HG02884 (cell line): ENCODE results near the gene BEST1.

ENCODE experiments used
- ATAC-seq: cut with Tn5 transposase; IDR thresholded peaks from one replicate; pipeline ENCODE4 v1.9.1; 2021; ENCODE audit warnings: mild to moderate bottlenecking, moderate library complexity; ENCODE audit not compliant: unreplicated experiment

BEST1 gene

DNA sequence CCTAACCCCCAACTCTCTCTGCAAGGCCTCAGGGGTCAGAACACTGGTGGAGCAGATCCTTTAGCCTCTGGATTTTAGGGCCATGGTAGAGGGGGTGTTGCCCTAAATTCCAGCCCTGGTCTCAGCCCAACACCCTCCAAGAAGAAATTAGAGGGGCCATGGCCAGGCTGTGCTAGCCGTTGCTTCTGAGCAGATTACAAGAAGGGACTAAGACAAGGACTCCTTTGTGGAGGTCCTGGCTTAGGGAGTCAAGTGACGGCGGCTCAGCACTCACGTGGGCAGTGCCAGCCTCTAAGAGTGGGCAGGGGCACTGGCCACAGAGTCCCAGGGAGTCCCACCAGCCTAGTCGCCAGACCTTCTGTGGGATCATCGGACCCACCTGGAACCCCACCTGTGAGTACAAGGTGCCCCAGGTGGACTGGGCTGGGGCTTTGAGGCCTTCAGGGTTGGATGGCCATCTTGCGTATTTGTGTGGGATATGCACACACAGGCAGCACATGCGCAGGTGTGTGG is at the start of gene BEST1:
TSS of gene BEST1 (plus strand) at position 317 of the 513 bp plus-strand sequence. CDS start 1,456 bp downstream, outside the sequence.
- ATAC-seq, result no peak

DNA sequence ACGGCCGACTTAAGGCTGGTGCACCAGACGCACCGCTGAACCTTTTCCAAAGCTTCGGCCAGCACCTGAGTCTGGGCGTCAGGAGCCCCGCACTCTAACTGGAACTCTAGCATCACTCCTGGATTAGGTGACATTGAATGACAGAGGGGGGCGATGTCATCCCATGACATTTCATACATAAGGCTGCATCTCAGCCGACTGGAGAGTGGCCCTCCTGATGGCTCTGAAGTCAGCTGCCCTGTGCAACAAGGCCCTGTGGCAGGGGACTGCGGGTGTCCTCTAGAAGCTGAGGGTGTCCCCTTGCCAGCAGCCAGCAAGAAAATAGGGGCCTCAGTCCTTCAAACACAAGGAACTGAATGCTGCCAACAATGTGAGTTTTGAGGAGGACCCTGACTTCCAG is 48.8 kb upstream of the BEST1 start:
- ATAC-seq, result no peak

DNA sequence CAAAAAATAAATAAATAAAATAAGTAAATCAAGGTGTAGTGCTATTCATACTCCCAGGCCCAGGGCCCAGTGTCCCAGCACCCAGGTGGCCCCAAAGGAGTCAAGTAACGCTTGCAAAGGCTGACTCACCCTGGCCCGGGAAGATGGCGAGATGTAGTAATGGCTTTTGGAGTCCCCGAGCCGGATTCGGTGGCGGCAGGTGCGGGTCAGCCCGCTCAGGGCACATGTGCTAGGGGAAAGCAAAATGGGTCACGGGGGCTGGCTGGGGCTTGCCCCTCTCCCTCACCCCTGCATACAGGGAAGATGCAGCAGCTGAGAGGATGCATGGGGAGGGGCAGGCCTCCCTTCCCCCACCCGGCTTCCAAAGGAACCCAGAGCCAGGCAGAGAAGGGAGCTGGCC is 47.8 kb upstream of the BEST1 start:
- ATAC-seq, result no peak

DNA sequence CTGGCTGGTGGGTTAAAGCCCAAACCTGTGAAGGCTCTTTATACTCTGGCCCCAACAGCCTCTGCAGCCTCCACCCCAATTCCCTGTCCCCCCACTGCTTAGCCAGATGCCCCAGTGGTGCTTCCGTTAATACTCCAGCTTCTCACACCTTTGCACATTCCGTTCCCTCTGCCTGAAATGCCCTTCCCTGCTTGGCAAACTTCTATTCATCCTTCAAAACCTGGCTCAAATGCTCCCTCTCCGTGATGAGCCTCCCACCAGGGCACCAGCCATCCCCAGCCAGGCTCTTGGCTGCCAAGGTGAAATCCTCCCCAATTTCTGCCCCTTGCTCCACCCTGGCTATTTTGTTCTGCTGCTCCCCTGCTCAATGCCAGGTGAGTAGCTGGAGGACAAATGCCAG is 46.3 kb upstream of the BEST1 start:
- ATAC-seq, result no peak

DNA sequence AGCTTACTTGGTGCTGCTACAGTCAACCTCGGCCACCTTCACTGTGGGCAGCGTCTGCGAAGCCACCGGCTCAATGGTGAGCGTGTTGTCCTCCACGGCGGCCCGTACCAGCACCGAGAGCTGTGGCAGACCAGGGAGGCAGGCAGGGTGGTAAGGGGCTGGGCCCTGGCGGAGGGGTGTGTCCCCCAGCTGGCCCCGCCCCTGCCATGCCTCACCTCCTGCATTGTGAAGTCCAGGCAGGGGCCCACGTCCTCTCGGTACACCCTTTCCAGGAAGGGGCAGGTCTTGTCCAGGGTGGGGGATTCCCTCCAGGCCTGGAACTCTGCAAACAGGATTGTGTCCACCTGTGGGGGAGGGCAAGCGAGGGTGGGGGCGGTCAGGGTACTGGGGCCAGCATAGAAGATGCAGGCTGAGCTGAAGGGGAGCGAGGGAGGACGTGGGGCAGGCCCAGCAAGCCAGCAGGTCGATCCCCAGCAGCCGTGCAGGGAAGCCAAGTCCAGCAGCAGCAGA is 45.6 kb upstream of the BEST1 start:
- no peak for ATAC-seq

DNA sequence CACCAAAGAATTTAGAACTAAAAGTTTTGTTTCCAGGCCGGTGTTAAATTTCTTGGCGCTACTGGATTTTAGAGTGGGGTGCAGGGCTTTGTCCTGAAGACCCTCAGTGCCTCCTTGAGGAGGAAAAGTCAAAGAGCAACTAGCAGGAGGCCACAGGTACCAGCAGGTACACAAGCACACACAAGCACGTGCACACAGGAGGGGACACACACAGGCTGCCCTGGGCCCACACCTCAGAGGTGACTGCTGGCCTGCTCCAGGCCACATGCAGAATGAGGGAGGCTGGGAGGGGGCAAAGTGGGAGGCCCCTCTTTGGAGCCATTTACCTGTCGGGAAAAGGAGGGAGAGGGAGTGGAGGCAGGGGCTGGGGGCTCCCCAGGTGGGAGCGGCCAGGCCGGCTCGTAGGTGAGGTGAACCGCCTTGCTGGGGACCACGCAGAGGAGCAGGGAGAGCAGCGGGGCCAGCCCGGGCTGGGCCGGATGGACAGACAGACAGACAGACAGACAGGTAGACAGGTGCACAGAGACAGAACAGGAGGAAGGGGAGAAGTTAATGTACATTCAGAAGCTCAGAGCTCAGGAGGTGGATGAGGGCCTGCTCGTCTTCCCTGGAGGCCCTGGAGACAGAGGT is 45.0 kb upstream of the BEST1 start:
- no peak for ATAC-seq

DNA sequence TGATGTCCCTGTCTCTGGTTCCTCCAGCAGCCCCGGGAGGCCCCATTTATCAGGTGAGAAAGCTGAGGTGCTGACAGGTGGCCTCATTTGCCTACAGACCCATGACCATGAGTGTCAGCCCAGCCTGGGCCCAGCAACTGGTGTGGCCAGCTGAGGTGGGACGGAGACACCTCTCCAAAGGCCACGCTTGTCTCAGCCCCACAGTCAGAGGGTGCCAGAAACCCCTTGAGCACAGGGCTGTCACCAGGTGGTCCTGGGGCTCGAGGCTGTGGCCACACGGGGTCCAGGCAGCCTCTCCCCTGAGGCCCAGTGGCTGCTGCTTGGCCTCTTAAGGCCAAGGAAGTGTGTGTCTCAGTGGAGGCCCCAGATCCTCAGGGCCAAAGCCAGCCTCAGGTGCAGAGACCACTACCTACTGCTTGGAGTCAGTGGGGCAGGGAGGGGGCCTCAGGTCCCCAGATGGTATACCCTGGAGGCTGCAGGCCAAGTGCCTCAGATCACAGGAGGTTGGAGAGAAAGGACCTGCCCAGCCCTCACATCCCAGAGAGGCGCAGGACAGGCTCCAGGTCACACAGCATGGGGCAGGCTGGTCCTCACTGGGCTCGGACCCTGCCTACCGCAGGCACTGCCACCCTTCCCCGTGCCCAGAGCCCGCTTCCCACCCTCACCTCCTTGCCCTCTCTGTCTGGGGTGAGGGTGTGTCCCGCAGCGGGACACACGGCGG is 44.2 kb upstream of the BEST1 start:
- ATAC-seq, result no peak

DNA sequence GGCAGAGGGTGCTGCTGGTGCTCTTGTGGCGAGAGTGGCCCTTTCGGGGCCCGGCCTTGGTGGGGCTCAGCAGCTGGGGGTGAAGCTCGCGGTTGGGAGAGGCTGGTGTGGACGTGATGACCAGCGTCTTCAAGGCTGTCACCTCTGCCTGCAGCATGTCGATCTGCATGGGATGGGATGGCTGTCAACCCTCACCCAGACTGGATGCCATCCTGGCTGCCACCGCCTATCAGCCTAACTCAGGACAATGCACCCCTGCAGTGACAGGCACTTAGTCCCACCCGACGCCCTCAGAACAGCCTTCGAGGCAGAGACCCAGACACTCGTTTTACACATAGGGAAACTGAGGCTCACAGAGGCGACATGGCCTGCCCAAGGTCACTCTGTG is 43.6 kb upstream of the BEST1 start:
- no peak for ATAC-seq

DNA sequence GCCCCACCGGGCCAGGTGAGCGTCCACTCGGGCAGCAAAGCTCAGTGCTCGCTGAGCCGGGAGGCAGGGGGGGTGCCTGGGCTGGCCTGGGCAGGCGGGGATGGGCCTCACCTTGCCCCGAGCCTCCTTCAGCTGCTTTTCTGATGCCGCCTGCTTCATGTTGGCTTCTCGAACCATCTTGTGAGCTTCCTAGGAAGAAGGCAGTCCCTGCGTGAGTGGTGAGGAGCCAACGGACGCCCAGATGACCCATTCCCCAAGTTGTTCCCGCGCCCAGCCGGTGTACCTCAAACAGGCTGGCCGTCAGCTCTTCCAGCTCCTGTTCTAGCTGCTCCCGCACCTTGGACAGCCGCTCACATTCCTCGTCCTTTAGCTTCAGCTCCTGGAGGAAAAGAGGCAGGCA is 42.9 kb upstream of the BEST1 start:
- ATAC-seq, result no peak

DNA sequence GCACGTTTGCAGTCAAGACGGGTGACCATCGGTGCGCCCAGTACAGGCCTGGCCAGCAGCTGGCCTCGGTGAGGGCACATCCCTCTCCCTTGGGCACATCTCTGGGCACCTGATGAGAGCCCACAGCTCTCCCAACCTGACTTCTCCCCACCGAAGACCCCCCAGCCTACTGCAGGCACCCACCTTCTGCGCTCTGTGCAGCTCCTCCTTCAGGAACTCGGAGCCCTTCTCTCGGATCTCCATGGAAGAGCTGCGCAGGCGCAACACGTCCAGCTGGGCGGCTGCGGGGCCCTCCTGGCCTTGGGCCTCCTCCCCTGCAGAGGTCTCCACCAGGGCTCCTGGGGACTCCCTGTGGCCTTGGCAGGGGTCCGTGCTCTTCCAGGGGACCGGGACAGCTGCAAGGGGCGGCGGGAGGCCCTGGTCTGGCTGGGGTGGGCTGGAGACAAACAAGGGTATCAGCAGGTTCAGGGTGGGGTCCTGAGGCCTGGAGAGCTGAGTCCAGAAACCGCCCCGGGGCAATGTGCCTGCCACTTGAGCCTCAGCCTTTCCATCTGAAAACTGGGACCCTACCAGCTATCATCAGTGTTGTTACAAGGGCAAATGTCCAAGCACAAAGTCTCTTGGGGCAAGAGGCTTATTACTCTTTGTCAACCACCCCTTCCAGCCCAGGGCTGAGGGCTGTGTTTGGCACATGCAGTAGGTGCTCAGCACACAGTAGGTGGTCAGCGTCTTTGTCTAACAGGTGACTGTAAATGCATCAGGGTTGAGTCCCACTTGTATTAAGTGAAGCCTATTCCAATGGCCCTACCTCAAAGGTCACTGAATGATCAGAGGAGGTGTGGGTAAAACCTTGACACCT is 42.1 kb upstream of the BEST1 start:
- no peak for ATAC-seq

DNA sequence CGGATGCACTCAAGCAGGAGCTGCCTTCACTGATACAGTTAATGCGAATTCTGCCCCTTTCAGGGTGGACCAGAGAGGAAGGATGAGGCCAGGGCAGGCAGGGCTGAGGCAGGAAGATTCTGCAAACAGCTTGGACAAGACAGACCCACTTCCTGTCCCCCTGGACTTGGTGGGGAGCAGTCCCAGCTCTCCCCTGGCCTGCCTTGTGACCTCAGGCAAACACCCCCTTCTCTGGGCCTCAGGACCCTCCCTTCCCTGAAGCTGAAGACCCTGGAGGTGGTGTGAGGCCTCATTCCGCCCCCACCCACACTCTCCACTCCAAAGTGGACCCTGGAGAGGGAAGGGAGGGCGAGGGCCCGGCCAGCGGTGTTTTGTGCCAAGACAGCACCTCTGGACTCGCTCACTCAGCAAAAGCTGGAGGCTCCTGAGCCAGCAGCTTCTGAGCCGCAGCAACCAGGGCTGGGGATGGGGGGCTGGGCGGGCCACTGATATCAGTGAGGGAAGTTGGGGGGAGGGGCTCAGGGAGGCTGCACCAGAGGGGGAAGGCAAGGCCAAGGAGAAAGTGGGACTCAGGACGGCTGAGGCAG is 41.3 kb upstream of the BEST1 start:
- ATAC-seq, result no peak

DNA sequence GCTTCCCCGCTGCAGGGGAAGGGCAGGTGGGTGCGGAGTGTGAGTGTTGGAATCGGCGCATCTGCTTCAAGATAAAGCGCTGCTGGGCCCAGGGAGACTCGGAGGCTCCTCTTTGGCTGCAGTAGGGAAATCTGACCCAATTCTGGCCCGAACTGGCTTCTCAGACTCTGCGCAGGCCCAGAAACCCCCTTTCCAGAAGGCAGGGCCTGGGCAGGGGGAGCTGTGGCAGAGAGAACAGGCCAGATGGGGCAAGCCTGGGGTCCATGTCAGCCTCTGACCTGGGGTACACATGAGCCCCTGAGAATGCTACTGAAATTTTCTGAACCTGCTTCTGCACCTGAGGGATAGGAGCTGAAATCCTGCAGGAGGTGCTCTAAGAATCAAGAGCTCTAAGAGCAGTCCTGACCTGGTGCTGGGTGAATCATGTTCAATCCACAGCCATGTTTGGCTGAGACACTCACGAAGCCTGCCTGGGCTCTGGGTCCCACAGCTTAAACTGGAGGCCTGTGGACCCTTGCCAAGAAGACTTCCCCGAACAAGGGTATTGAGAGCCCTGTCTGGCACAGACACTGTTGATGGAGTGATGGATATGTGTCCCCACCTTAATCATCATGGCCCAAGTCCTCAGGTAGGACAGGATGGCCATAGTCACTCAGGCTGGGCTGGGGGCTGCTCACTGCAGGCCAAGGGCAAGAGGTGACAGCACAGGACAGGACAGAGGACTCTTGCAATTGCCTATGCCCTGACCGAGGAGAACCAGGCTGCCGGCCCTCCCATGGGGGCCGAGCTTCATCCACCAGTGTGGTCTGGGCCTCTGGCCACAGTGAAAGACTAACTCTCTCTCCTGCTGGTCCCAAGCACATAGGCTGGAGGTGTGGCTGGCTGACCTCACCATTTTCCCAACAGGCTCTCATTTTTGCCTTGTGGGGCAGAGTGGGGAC is 39.7 kb upstream of the BEST1 start:
- ATAC-seq, result no peak

DNA sequence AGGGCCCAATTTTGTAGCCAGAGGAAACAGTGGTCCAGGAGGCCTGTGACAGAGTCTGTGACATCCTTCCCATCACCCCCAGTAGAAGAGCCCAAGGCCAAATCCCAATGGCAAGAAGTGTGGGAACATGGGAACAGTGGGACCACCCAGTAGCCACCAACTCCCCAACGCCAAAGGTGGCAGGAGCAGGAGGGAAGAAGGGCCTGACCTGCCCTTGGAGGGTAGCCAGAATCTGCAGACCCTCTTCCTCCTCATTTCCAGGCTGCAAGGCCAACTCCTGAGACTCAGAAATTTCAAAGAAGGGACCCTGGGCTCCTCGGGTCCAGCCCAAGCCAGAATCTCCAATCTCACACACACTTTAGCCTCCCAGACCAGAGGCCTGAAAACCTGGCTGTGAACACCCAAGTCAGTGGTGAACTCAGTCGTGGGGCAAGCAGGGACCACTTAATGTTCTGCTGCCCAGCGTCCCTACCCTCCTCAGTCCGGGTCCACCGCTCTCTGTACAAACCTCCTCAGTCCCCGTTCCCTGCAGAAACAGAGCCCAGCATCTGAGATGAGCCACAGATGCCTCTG is 38.9 kb upstream of the BEST1 start:
- no peak for ATAC-seq

DNA sequence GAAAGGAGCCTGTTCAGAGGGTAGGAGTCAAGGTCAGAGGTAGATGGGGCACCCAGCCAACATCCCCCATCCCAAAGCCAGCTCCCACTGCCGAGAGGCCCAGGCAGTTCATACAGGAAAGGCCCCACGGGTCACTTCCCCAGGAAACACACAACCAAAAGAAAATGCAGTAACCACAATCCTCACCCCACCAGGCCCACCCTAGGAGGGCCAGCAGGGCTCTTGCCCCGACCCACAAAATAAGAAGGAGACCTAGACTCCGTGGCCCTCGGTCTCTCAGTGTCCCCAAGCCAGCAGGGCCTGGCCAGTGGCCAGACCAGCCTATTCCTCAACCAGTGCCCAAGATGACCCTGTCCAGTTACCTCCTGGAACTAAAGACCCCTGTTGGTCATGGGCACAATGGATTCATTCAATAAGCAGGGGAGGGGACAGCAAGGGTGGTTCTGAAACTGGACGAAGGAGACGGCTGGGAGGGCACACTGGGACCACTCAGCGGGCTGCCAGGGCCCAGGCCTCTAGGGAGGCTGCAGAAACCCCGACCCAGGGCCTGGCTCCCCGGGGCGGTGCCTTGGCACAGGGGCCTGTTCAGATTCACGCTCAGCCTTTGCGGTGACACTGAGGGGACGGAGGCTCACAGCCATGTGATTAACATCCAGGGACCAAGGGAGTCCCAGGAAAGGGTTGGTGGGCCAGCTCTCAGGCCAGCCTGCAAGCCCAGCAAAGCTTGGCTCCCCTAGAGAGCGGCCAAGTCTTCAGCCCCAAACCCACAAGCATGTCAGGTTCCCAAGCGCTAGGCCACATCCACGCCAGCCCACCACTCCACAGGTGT is 38.2 kb upstream of the BEST1 start:
- ATAC-seq, result no peak

DNA sequence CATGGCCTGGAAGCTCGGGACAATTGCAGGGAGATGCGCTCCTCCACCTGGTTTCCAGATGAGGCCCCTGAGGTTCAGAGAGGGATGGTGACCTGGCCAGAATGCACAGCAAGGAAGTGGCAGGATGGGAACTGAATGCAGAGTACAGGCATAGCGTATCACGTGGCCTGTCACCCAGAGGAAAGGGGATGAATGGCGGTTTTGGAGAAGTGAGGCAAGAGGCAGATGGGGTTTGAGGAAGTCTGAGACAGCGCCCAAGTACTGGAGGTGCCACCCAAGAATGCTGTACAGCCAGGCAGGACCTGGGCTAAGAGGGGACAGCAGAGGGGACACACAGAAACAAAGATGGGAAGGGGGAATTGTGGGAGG is 37.6 kb upstream of the BEST1 start:
- no peak for ATAC-seq

DNA sequence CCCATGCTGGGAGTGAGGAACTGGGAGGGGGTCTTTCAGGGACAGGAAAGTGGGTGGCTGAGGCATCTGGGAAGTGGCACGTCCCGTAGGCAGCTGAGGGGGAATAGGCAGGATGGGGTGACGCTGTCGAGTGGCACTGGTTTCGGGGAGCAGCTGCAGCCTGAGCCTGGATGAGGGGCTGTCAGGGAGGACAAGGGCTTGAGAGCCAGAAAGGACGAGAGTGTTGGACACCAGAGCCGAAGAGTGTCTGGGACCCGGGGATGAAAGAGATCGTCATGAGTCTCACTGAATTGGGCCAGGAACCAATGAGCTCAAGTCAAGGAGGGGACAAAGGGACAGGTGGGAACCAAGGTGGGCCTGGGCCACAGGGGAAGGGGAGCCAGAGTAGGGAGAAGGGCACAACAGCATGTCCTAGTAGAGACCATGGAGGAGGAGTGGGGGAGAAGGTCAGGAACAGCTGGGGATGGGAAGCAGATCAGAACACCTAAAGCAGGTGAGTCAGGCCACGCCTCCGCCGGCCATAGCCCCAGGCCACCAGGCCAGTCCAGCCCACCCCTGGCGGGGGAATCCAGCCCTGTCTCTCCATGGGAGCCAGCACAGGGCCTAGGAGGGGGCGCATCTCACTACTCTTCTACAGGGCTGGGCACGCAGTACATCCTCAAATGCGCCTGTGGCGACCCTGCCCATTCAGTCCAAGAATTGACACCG is 37.0 kb upstream of the BEST1 start:
- no peak for ATAC-seq

DNA sequence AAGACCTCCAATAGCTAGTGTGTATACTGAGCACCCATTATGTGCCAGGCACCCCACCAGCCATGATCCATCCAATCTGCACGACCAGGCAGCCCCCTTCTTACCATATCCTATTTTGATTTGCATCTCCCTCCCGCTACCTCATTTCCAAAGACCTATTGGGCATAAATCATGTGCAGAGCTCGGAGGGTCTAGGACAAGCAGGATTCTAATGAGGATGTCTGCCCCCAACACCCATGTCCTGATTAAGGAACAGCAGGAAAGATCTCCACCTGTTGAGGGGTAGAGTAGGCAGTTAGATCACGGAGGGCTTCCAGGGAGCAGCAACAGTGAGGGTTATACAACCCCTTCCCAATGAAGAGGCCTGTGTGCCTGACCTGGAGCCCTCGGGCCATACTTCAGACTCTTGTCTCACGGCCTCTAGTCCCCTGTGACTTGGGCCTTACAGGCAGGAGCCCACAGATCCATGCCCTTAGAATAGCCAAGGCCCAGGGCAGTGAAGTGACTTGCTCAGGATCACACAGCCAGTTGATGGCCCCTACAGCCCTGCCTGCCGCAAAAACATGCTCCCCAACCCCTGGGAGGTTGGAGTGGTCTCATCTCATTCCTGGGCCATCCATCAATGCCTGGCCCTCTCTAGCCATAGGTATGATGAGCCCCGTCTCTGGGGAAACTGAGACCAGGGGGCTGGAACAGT is 36.3 kb upstream of the BEST1 start:
- no peak for ATAC-seq
